Umbilical cord (tissue), 2 donors: ENCODE results near the gene SPRR2G. TPM values are rescaled to one million over a fixed set of nuclear protein-coding genes. Genes with fewer than 3 reads are reported as not detected.
"Not testable (repeated sequence)": the region's sequence is repeated elsewhere in the genome, so short reads cannot be mapped to it uniquely, and the experiment has no call there.

Experiments used
- DNase-seq: peaks from one replicate; pipeline ENCODE4 v3.0.0-alpha.2; 2015; ENCODE audit warnings: low spot score
- total RNA-seq: library from RNA; depleted of rRNA; stranded (reverse); fragments of >200 nt; gene quantifications from one replicate; pipeline ENCODE4 v1.2.3, GENCODE V29; 2014; ENCODE audit warnings: low replicate concordance; ENCODE audit not compliant: insufficient read depth

SPRR2G gene
- 11.3 TPM for total RNA-seq

GRCh38 chr1:153150846-153151245, at the start of gene SPRR2G:
TSS of gene SPRR2G (minus strand) at chr1:153150890. CDS start at chr1:153150110, 780 bp downstream.
- no peak for DNase-seq

GRCh38 chr1:153195216-153195615, 44.5 kb upstream of the SPRR2G start:
- DNase-seq: no peak

- DNase-seq: no peak
These were observed 43.8 kb upstream of the SPRR2G start for GRCh38 chr1:153194331-153195050.

- DNase-seq: peak; percentile 8
These were observed 42.0 kb upstream of the SPRR2G start for GRCh38 chr1:153192697-153193096.

- no peak for DNase-seq
These were observed 39.7 kb upstream of the SPRR2G start for GRCh38 chr1:153190373-153190772.

- not testable (repeated sequence) for DNase-seq
These were observed 37.6 kb upstream of the SPRR2G start for GRCh38 chr1:153188301-153188700.

GRCh38 chr1:153180556-153180955, 29.9 kb upstream of the SPRR2G start:
- no peak for DNase-seq

GRCh38 chr1:153178922-153179321, 28.2 kb upstream of the SPRR2G start:
- DNase-seq: no peak

- peak; percentile 65 for DNase-seq
These were observed 23.9 kb upstream of the SPRR2G start for GRCh38 chr1:153174624-153175023.

GRCh38 chr1:153168686-153169085, 18.0 kb upstream of the SPRR2G start:
- no peak for DNase-seq

GRCh38 chr1:153155541-153155940, 4.9 kb upstream of the SPRR2G start:
- peak; percentile 11 for DNase-seq

- no peak for DNase-seq
These were observed 1.8 kb upstream of the SPRR2G start for GRCh38 chr1:153152481-153152880.

- DNase-seq: no peak
These were observed 9.3 kb downstream of the SPRR2G start for GRCh38 chr1:153141377-153141776.

- no peak for DNase-seq
These were observed 10.2 kb downstream of the SPRR2G start for GRCh38 chr1:153140484-153140883.

- DNase-seq: no peak
These were observed 16.9 kb downstream of the SPRR2G start for GRCh38 chr1:153133743-153134142.

- no peak for DNase-seq
These were observed 17.4 kb downstream of the SPRR2G start for GRCh38 chr1:153133267-153133666.

GRCh38 chr1:153128688-153129087, 22.0 kb downstream of the SPRR2G start:
- DNase-seq: not testable (repeated sequence)

GRCh38 chr1:153127296-153127695, 23.4 kb downstream of the SPRR2G start:
- no peak for DNase-seq

- DNase-seq: no peak
These were observed 25.2 kb downstream of the SPRR2G start for GRCh38 chr1:153125536-153125935.

GRCh38 chr1:153123793-153124192, 26.9 kb downstream of the SPRR2G start:
- not testable (repeated sequence) for DNase-seq

- peak; percentile 73 for DNase-seq
These were observed 27.8 kb downstream of the SPRR2G start for GRCh38 chr1:153122831-153123421.

GRCh38 chr1:153120945-153121344, 29.7 kb downstream of the SPRR2G start:
- DNase-seq: no peak

- DNase-seq: peak; percentile 5
These were observed 31.2 kb downstream of the SPRR2G start for GRCh38 chr1:153119491-153119971.
